Measurements from ENCODE around the gene PRR15L.
"Not testable (repeated sequence)": the region's sequence is repeated elsewhere in the genome, so short reads cannot be mapped to it uniquely, and the experiment has no call there.

The PRR15L gene, protein sequence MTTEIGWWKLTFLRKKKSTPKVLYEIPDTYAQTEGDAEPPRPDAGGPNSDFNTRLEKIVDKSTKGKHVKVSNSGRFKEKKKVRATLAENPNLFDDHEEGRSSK

DNA sequence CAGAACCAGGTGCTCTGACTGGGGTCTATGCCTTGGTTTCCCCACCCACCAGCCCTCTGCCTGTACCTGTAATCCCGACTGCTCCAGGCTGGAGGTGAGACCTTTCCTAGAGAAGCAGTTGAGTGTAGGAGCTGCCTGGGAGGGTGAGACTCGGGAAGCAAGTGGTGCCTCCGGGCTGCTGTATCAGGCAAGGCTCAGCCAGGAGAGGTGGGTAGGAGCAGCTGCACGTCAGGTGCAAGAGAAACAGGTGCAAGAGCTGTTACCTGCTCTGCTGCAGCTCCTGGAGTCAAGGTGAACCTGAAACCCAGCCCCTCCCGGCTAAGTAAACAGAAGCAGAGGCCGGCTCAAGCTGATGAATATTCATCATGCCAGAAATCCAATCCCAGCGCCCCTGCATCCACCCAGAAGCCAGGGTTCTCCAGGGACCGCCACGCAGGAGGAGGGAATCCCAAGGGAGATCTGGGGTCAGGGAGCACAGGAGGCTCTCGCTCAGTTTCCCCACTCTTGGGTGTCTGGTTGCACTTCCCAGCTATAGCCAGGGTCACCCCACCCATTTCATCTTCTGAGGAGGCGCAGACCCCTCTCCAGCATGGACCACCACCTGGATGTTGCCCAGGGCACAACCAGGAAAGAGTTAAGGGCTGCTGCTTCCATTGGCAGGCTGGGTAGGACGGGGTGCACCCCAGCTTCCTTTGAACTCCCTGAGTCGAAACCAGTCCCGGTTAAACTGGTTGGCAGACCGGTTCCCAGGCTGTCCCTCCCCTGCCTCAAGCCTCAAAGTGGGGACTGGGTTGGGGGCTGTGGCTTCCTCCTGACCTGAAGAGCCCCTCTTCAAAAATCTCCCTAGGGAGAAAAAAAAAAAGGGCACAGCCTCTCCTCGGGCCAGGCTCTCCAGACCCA, at the start of gene PRR15L:
Gene PRR15L (minus strand): TSS at position 293 of the 900 bp plus-strand sequence. CDS start 4,649 bp downstream, outside the sequence.
- no peak for DNase-seq (ENCODE audit: low read depth in 2 of 2)

DNA sequence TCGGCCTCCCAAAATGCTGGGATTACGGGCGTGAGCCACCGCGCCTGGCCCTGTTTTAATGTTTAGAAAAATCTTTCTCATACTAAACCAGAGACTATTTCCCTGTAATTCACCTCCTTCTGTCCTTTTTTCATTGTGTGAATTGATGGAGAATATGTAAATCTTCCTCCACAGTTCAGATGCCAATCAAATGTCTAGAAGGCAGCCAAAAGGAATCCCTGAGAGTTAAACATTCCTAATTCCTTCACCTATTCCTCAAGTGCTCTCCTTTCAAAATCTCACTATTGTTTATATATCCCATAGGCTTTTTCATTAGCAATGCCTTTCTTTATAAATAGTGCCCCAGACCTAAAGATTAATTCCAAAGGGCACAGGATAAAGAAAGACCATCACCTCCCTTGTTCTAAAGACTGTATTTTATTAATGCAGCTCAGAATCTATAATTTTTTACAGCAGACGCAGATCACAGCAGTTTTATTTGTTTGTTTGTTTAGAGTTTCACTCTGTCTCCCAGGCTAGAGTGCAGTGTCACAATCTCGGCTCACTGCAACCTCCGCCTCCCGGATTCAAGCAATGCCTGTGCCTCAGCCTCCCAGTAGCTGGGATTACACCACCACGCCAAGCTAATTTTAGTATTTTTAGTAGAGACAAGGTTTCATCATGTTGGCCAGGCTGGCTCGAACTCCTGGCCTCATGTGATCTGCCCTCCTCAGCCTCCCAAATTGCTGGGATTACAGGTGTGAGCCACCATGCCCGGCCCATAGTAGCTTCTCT, 49.4 kb upstream of the PRR15L start:
- DNase-seq (ENCODE audit: low read depth in 2 of 2) = no peak

DNA sequence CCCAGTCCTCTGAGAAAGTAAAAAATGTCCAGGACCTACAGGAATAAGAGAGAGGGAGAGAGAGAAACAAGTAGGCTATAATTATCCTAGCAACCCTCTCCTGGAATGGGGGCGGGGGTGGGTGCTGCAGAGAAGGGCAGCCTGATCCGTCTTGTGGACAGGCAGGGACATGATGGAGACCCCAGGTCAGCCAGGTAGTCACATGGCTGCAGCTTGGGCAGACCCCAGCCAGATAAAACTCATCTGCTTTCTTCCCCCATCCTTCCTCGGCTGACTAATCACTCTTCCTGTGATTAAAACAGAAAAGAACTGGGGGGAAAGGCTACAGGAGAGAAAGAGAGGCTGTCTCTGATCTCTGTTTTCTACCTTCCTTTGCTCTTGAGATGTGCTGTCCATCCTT, 47.3 kb upstream of the PRR15L start:
- DNase-seq (ENCODE audit: low read depth in 2 of 2) = no peak

DNA sequence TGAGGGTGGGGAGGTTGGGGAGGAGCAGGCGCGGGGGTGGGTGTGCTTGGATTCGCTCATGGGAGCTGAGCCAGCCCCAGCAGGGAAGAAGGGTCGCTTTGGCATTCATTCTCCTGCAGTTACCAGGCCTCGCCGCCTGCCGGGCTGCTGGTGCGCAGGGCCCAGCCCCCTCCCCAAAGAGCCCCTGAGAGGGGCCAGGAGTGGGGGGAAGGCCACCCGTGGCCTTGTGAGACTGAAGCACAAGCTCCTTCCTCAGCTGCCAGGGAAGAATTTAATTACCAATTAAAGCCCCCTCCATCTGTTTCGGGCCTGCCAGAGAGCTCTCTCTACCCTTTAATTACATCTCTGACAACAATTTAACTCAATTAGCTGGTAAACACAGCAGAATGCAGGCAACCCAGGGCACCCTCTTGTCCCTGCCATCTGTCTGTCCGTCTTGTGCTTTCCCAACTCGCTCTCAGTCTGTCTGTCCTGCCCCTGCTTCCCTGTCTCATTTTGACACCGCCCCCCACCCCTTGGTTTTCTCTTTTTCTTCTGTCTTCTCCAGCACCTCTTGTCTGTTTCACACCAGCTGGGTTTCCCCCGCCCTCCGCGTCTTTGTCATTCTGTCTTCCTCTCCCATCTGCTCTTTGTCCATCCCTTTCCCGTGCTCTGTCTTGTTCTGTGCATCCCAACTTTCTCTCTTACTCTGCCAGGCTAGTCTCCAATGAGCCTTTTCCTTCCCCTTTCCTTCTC, 45.9 kb upstream of the PRR15L start:
- DNase-seq (ENCODE audit: low read depth in 2 of 2) = no peak

DNA sequence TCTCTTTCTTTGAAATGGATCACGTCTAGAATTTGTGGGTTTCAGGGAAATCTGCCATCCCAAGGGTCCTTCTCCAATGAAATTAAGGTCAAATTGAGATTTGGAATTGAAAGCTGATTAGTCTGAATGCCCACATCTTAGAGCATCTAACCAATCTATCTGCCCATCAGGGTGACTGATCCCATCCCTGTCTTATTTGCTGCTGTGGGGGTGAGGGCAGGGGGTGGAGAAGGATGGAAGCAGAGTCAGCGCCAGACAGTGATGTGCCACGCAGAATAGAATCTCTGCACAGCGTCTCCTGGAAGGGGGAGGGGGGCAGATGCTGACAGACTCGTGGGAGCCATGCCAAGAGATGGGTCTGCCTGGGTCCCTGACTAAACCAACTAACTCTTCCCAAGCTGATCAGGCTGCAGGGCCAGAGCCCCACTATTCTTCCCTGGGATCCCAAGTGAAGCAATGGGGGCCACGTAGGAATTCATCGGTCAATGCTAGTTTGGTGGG, 45.3 kb upstream of the PRR15L start:
- DNase-seq (ENCODE audit: low read depth in 2 of 2) = no peak

DNA sequence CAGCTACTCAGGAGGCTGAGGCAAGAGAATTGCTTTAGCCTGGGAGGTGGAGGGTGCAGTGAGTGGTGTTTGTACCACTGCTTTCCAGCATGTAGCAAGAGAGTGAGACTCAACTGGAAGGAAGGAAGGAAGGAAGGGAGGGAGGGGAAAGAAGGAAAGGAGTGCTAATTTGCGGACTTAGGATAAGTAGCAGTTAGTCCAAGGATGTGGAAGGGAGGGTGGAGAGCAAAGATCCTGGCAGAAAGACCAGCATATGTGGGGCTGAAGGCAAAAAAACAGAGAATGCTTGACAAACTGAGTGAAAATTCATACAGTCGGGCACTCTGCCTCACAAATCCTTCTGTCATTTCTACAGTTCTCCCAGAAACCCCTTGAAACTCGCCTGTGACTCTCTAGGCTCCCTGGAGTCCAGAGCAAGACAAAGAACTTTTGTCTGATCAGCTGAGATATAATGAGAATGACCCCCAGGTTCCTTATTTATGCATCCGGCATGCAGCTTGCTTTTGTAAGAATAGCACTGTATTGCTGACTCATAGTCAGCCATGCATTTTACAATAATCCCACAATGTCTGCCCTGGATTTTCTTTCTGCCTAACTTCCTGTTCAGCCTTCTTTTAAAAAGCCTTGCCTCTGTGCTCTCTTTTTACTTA, 44.7 kb upstream of the PRR15L start:
- no peak for DNase-seq (ENCODE audit: low read depth in 2 of 2)

DNA sequence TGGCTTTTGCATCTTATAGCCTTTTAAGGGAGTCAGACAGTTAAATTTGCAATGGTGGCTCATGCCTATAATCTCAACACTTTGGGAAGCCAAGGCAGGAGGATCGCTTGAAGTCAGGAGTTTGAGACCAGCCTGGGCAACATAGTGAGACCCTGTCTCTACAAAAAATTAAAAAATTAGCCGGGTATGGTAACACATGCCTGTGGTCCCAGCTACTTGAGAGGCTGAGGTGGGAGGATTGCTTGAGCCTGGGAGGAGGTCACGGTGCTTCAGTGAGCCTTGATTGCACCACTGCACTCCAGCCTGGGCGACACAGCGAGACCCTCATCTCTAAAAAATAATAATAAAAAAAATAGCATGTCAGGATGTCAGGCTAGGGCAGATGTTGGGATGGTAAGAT, 44.0 kb upstream of the PRR15L start:
- not testable (repeated sequence) for DNase-seq (ENCODE audit: low read depth in 2 of 2)

DNA sequence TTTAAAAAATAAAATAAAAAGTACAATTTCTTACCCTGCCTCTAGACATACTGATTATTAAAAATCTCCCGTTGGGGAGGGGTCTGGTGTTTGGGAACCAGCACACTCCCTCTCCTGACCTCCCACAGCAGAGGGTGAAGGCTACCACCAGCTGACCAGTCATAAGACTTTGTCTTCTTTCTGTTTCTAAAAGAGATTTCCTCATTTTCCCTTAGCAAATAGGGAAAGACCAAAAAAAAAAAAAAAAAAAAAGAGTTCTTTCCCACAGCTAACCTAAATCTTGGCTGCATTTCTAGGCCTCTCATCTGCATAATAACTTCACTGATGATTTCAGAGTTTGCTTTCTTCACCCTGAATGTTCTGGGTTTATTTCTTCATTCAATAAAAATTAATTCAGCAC, 43.5 kb upstream of the PRR15L start:
- DNase-seq (ENCODE audit: low read depth in 2 of 2) = no peak

DNA sequence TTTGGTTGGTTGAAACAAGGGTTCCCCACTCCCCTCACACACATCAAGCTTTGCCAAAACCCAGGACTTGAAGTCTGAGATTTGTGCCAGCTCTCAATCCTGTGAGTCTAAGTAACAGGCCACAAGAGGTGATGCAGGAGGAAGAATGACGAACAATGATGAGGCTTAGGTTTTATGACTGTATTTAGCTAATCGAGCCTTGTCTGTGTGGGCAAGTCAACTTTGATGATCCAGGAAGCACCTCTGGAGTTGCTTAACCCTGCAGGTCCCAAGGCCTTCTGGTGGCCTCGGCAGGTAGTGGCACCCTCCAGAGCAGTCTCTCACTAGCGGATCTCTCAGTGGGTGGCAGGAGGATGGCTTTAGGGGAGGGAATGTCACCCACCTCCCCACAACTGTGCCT, 41.9 kb upstream of the PRR15L start:
- DNase-seq (ENCODE audit: low read depth in 2 of 2) = no peak

DNA sequence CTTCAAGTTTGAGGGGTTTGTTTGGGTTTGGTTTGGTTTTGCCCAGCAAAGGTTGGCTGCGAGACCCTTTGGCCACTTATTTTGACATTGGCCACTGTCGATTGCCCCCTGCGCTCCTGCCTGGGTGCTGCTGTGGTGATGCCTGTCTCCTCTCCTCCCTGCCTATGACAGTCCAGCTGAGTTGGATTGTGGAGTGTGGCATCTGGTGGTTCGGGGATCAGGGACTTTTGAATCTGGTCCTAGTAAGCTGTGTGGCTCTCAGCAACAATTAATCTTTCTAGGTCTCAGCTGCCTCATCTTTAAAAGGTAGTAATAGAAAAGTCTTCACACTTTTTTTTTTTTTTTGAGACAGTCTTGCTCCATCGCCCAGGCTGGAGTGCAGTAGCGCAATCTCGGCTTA, 40.4 kb upstream of the PRR15L start:
- DNase-seq (ENCODE audit: low read depth in 2 of 2) = no peak

DNA sequence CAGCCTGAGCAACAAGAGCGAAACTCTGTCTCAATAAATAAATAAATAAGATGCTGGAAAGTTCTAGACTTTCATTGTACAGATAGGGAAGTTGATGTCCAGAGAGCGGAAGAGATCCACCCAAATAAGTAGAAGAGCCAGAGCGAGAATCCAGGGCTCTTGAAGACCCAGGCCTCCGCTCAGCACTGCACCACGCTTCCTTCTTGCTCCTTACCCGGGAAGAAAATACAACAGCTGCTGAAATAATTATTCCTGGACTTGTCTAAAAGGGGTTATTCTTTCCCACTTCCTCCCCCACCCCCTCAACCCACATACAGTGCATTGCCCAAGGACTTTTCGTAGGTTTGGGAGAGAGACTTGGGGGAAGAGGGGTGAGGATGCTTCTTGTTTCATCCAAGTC, 39.9 kb upstream of the PRR15L start:
- no peak for DNase-seq (ENCODE audit: low read depth in 2 of 2)

DNA sequence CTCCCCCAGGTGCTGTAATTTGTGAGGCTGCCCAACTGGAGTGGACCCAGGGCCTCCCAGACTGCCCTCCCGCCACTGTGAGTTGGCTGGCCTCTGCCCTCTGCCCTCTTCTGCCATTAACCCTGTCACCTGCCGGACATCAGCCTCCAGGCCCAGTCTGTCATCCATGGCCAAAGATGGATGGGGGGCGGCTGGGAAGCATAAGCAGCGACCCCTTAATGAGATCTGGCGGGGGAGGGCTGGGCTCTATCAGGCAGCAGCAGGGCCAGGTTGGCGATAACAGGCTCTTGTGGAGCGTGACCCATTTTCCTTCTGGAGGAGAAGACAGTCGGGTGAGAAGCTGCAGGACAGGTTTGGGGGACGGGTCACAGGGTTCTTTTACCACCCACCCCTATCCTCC, 38.5 kb upstream of the PRR15L start:
- no peak for DNase-seq (ENCODE audit: low read depth in 2 of 2)

DNA sequence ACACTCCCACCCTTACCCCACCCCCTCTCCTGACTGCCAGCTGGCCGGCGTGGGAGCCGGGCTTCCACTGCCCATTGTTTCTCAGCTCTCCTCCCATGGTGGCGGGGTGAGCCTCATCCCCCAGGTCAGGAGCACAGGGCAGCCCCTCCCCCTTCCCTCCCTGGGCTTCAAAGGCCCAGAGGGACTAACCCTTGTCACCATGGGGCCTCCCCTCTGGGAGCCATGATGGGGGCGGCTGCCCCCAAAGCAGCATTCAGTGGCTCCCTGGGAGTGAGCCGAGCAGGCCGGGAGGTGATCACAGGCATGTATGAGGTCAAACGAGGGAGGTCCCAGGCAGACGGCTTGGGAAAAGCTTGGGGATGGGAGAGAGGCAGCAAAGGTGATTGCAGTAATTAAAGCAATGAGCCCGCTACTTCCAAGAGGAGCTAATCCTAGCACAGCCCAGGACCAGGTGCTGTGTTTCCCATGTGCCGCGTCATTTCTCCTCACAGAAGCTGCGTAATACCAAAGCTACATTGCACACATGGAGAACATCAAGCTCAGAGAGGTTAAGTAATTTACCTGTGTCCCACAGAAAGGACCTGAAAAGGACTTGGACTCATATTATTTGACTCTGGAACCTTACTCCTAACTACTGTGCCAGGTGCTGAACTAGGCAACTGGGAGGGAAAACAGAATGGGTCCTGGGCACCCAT, 37.7 kb upstream of the PRR15L start:
- DNase-seq (ENCODE audit: low read depth in 2 of 2) = no peak

DNA sequence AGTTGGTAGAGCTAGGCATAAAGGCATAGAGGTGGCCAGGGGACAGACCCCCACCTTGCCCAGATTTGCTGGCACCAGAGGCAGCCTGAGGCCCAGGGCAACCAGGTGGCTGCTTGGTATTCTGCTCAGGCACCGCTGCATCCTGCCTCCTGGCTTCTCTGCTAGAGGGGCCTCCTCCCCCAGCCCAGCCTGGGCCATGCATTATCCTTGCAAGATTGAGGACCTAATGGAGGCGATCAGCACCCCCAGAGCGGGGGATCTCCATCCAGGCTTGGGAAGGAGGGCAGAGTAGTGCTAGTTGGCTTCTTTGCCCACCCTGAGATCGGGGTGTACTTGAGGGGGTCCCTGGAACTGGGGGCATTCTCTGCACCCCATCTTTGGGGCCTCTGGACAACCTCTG, 37.0 kb upstream of the PRR15L start:
- no peak for DNase-seq (ENCODE audit: low read depth in 2 of 2)

DNA sequence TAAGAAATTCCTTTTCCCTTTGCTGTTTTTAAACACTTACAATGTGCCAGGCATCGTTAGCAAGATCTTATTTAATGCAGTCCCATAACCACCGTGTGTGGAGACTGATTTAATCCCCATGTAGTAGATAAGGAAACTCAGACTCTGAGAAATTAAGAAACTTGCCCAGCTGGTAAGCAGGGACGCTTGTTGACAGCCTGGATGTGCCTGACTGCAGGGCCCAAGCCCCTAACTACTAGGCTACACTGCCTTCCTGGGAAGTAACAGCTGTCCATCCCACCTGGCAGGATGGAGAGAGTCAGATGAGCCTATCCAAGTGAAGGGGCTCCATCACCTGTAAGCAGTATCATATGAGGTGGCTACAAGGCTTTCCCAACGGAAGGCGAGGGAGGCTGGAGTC, 36.3 kb upstream of the PRR15L start:
- DNase-seq (ENCODE audit: low read depth in 2 of 2) = no peak

DNA sequence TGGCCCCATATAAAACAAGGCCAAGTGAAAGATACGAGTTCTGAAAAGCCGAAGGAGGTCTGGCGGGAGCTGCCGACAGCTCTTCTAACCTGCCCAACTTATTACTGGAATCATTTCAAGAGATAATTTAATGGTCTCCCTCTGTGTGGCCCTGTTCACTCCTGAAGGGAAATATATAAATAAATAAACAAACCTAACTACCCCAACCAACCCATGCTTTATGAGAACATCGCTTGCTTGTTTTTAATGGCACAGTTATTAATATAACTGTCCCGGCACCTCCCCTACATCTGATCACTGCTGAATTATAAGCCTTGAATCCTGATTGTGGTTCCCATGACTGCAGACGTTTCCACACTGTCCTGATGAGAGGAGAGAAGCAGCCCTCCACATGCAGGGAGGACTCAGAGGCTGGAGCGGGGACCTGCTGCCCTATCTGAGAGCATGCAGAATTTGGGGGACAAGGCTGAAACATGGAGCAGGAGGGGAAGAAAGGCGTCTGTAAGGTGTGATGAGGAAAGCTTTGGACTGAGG, 35.4 kb upstream of the PRR15L start:
- no peak for DNase-seq (ENCODE audit: low read depth in 2 of 2)

DNA sequence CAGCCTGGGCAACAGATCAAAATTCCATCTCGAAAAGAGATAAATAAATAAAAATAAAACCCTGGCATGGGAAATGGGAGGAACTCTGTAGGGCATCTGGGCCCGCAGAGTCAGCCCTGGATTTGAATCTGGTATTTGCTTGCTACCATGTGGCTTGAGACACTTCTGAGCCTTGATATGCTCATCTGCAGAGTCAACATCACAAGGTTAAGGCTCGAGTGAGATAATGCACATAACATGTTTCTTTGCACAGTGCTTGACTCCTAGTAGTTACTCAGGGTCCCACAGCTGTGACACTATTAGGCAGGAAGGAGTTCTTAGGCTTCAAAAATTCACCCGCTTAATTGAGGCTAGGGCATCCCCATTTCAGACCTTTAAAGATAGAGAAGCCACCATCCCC, 34.5 kb upstream of the PRR15L start:
- no peak for DNase-seq (ENCODE audit: low read depth in 2 of 2)

DNA sequence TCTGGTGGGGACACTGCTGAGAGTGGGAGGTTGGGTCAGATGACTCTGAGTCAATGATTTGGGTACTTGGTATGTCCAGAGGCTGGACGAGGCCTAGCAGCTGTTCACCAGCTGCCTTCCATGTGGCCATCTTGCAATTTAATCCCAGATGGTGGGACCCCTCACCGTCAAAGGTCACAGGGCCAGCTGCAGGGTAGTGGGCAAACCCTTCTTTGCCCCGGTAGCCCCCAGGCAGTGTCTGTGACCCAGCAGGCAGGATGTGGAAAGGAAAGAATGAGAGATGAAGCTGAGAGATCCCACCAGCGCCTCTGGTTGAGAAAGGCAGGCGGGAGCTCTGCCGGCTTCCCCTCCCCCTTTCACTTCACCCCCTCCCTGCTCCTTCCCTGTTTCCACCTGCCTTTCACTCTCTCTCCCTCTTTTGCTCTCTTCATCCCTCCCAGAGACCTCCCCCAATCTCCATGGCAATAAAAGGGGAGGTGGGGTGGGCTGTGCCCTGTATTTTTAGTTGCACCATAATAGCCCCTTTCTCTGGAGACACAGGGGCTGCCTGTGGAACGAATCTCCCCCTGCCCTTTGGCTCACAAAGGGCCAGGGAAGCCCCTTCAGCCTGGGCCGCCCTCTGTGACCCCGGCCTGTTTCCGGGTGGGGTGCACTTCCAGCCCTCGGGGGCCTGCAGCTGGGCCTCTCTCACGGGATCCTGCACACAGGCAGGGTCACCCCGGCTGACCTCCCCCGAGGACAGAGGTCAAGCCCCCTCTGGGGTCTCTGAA, 33.5 kb upstream of the PRR15L start:
- no peak for DNase-seq (ENCODE audit: low read depth in 2 of 2)

DNA sequence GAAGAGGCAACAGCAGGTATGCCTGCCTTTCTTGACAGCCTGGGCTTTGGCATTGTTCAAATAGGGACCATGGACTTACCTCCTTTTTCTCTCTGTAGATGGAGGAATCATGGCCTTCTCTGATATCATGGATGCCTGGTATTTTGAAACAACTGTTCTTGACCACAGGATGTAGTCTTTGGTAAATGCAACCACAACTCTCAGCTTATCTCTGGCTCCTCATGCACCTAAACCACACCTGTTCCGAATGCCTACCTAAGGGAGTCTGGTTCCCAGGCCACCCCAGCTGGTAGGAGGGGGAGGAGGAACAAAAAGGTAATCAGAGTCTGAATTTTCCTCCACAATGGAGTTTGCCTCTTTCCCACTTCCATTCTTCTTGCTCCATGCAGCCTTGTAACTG, 32.0 kb upstream of the PRR15L start:
- DNase-seq (ENCODE audit: low read depth in 2 of 2) = no peak

DNA sequence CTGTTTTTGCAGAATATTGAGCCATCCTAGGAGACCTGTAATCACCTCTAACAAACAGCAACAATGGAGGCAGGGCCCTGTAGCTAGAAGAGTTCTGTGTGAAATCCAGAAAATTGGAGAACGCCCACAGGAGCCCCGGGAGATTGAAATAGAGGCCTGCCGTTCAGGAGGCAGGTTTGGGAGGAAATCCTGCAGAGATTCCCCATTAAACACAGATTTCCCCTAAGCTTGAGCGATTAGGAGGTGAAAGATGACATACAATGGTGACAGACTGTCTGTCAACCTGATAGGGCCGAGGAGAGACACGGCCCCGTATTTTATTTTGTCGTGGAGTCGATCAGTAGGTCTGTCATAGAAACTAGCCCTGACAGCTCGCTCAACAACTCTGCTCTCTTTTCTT, 31.5 kb upstream of the PRR15L start:
- no peak for DNase-seq (ENCODE audit: low read depth in 2 of 2)

Data from activated CD8-positive, alpha-beta memory T cell treated with anti-CD3 and anti-CD28 coated beads for 4 hours (primary cell).